ENCODE measurements around the gene PAX2. TPM values are rescaled to one million over a fixed set of nuclear protein-coding genes. Genes with fewer than 3 reads are reported as not detected.

PAX2 gene
- total RNA-seq (2021) (not detected in 2 replicates), Bru-seq, nascent RNA (not detected), BruChase-seq, experiment 1, labeled RNA remaining after a 2-hour chase (percentile 3 among the genes with signal in this experiment), BruChase-seq, experiment 2, labeled RNA remaining after a 6-hour chase (not detected)
- long read RNA-seq = 0 reads

DNA sequence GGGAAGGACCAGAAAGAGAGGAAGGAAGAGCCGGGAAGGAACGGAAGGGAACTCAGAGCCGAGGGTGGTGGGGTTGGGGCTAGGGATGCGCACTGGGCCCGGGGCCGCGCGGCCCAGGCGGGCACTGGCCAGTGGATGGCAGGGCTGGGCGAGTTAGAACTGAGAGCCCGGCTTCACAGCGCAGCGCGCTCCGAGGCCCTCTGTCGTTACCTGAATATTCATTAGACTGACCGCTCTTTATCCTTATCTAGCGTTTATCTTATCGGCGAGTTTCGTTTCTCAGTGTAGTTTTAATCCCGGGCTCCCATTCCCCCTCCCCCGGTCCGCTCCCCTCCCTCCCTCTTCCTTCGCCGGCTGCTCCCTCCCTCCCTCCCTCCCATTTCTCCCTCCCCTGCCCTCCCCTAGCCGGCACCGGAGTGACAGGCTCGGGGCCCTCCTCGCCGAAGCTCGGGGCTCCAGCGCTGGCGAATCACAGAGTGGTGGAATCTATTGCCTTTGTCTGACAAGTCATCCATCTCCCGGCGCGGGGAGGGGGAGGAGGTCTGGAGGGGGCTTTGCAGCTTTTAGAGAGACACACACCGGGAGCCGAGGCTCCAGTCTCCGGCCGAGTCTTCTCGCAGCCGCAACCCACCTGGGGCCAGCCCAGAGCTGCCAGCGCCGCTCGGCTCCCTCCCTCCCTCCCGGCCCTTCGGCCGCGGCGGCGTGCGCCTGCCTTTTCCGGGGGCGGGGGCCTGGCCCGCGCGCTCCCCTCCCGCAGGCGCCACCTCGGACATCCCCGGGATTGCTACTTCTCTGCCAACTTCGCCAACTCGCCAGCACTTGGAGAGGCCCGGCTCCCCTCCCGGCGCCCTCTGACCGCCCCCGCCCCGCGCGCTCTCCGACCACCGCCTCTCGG, at the start of gene PAX2:
PAX2 (plus strand) TSS at position 596 of the 895 bp plus-strand sequence. CDS start 679 bp downstream, outside the sequence.
- Histone ChIP-seq H3K27me3 (replicated peaks; ENCODE audit: insufficient read depth, low read depth, low read length, poor library complexity) (peaks cover 100% of the 10 kb centered on the region), H3K27ac (ENCODE audit: low read depth, low read length, poor library complexity, severe bottlenecking) (no peak within 1 kb of the TSS), H3K4me3 (ENCODE audit: low read depth, low read length, poor library complexity, severe bottlenecking) (peak within 1 kb of the TSS; percentile 36), H3K9me3 (ENCODE audit: low read depth, low read length, poor library complexity, severe bottlenecking) (no peaks in the 10 kb centered on the region), H3K36me3 (ENCODE audit: insufficient read depth, low read length, poor library complexity, severe bottlenecking) (no peaks in the 10 kb centered on the region), H3K4me1 (ENCODE audit: insufficient read depth, low read length, poor library complexity, severe bottlenecking) (peaks cover 26% of the 10 kb centered on the region)
- ChIA-PET CTCF (interaction anchor here (0.6 to 2.0 kb wide), 5 partner anchors 85 to 408 kb away, joined by 3 to 9 read pairs (median 6); no protein-coding TSS in a partner anchor), POLR2A (ENCODE audit: low non-redundant PET) (no interaction called here)
- intact Hi-C loops (cut with micrococcal nuclease; ENCODE audit: unreplicated experiment) = loop anchor here (5.0 kb wide), 1 partner anchor 127 kb away; no protein-coding TSS in a partner anchor
- TF ChIP-seq, protein P1, sequence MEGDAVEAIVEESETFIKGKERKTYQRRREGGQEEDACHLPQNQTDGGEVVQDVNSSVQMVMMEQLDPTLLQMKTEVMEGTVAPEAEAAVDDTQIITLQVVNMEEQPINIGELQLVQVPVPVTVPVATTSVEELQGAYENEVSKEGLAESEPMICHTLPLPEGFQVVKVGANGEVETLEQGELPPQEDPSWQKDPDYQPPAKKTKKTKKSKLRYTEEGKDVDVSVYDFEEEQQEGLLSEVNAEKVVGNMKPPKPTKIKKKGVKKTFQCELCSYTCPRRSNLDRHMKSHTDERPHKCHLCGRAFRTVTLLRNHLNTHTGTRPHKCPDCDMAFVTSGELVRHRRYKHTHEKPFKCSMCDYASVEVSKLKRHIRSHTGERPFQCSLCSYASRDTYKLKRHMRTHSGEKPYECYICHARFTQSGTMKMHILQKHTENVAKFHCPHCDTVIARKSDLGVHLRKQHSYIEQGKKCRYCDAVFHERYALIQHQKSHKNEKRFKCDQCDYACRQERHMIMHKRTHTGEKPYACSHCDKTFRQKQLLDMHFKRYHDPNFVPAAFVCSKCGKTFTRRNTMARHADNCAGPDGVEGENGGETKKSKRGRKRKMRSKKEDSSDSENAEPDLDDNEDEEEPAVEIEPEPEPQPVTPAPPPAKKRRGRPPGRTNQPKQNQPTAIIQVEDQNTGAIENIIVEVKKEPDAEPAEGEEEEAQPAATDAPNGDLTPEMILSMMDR (conservative IDR thresholded peaks at IDR 0.05; ENCODE audit: low read depth, low read length) = no peak
- TF ChIP-seq EZH2 (IDR thresholded peaks at IDR 0.05; ENCODE audit: borderline replicate concordance, low read depth, low read length, poor library complexity, severe bottlenecking) = no peak
- BruUV-seq (replicated peaks) = no TSS peak
- peak; percentile 52 for DNase-seq (ENCODE audit: low spot score)

DNA sequence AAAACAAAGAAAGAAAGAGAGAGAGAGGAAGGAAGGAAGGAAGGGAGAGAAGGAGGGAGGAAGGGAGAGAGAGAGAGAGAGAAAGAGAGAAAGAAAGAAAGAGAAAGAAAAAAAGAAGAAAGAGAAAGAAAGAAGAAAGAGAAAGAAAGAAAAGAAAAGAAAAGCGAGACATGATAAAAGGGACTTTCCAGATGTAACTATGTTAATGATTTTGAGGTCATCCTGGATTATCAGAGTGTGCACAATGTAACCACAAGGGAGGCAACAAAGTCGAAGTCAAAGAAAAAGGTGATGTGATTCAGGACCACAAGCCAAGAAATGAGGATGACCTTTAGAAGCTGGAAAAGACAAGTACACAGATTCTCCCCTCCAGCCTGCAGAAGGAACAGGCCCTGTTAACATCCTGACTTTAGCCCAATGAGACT, 48.9 kb upstream of the PAX2 start:
- BruUV-seq (replicated peaks) = no TSS peak
- Histone ChIP-seq H3K27me3 (replicated peaks; ENCODE audit: insufficient read depth, low read depth, low read length, poor library complexity) (peaks cover 11% of the 10 kb centered on the region), H3K4me1 (ENCODE audit: insufficient read depth, low read length, poor library complexity, severe bottlenecking) (no peaks in the 10 kb centered on the region), H3K36me3 (ENCODE audit: insufficient read depth, low read length, poor library complexity, severe bottlenecking) (no peaks in the 10 kb centered on the region), H3K9me3 (ENCODE audit: low read depth, low read length, poor library complexity, severe bottlenecking) (no peaks in the 10 kb centered on the region), H3K4me3 (ENCODE audit: low read depth, low read length, poor library complexity, severe bottlenecking) (no peak overlapping the region), H3K27ac (ENCODE audit: low read depth, low read length, poor library complexity, severe bottlenecking) (no peak overlapping the region)
- DNase-seq (ENCODE audit: low spot score) = no peak
- ChIA-PET CTCF (no interaction called here), POLR2A (ENCODE audit: low non-redundant PET) (no interaction called here)
- TF ChIP-seq EZH2 (IDR thresholded peaks at IDR 0.05; ENCODE audit: borderline replicate concordance, low read depth, low read length, poor library complexity, severe bottlenecking) = no peak
- TF ChIP-seq, protein P1 (conservative IDR thresholded peaks at IDR 0.05; ENCODE audit: low read depth, low read length) = no peak
- intact Hi-C loops (cut with micrococcal nuclease; ENCODE audit: unreplicated experiment) = no loop called here

DNA sequence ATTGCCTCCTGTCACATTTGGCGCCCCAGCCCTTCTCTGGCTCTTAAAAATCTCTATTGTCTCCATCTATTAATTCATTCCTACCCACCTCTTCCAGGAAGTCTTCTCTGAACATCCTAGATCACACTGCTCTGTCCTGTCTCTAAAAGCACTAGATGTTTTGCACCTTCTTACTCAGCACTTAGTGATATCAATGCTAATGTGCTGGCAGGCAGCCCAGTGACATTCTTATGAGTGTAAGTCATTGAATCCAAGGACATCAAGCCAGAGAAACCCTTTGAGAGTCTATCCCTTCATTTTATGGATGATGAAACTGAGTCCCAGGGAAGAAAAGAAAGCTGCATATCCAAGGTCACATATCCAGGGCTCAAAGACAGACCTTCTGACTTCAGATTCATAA, 48.3 kb upstream of the PAX2 start:
- H3K4me3 ChIP-seq (ENCODE audit: low read depth, low read length, poor library complexity, severe bottlenecking) = no peak overlapping the region
- H3K27ac ChIP-seq (ENCODE audit: low read depth, low read length, poor library complexity, severe bottlenecking) = no peak overlapping the region
- ChIA-PET CTCF (no interaction called here), POLR2A (ENCODE audit: low non-redundant PET) (no interaction called here)
- intact Hi-C loops (cut with micrococcal nuclease; ENCODE audit: unreplicated experiment) = no loop called here
- TF ChIP-seq, protein P1 (conservative IDR thresholded peaks at IDR 0.05; ENCODE audit: low read depth, low read length) = no peak
- TF ChIP-seq EZH2 (IDR thresholded peaks at IDR 0.05; ENCODE audit: borderline replicate concordance, low read depth, low read length, poor library complexity, severe bottlenecking) = no peak
- peak; percentile 75 for DNase-seq (ENCODE audit: low spot score)
- H3K27me3 ChIP-seq (replicated peaks; ENCODE audit: insufficient read depth, low read depth, low read length, poor library complexity) = peaks cover 10% of the 10 kb centered on the region
- BruUV-seq (replicated peaks) = no TSS peak
- no peaks in the 10 kb centered on the region for H3K4me1 ChIP-seq (ENCODE audit: insufficient read depth, low read length, poor library complexity, severe bottlenecking)
- H3K9me3 ChIP-seq (ENCODE audit: low read depth, low read length, poor library complexity, severe bottlenecking) = no peaks in the 10 kb centered on the region
- no peaks in the 10 kb centered on the region for H3K36me3 ChIP-seq (ENCODE audit: insufficient read depth, low read length, poor library complexity, severe bottlenecking)
